HFFc6 (cell line): ENCODE data around the gene COL2A1. TPM values are rescaled to one million over a fixed set of nuclear protein-coding genes. Genes with fewer than 3 reads are reported as not detected.

Source experiments
- DNase-seq: peaks from one replicate; pipeline ENCODE4 v3.0.0-alpha.2; 2018
- H3K27ac Mint-ChIP-seq: 2 replicates; pipeline ENCODE4 v1.8.0; 2020; ENCODE audit warnings: mild to moderate bottlenecking, mixed read lengths
- H3K27me3 Mint-ChIP-seq: 2 replicates; pipeline ENCODE4 v1.8.0; 2021; ENCODE audit warnings: mild to moderate bottlenecking, moderate library complexity, mixed read lengths; ENCODE audit not compliant: insufficient read depth
- H3K36me3 Mint-ChIP-seq: 2 replicates; pipeline ENCODE4 v1.8.0; 2021; ENCODE audit warnings: low read depth, mixed read lengths
- H3K4me1 Mint-ChIP-seq: 2 replicates; pipeline ENCODE4 v1.8.0; 2020; ENCODE audit warnings: low read depth, mixed read lengths
- H3K4me3 Mint-ChIP-seq: 2 replicates; pipeline ENCODE4 v1.8.0; 2020; ENCODE audit warnings: mild to moderate bottlenecking, moderate library complexity, mixed read lengths
- H3K9me3 Mint-ChIP-seq: 2 replicates; pipeline ENCODE4 v1.8.0; 2020; ENCODE audit warnings: mild to moderate bottlenecking, mixed read lengths
- CTCF ChIP-seq: fragments of 200-600 bp; sonication (generic); IDR thresholded peaks from 2 replicates; pipeline ENCODE4 v1.5.0; 2021; ENCODE audit warnings: antibody characterized with exemption, mild to moderate bottlenecking
- total RNA-seq, 6 experiments: library from RNA; stranded (reverse); fragmentation: NEBNext Ultra II Directional; extraction: Animal tissue kit (Norgen Biotek cat#: 25700); gene quantifications; 2 replicates in 1 of 6; 3 replicates in 5 of 6; pipeline ENCODE4 v1.2.3, GENCODE V29; 2021

Gene COL2A1
- total RNA-seq, 6 experiments from 2014 or later, result not detected

DNA sequence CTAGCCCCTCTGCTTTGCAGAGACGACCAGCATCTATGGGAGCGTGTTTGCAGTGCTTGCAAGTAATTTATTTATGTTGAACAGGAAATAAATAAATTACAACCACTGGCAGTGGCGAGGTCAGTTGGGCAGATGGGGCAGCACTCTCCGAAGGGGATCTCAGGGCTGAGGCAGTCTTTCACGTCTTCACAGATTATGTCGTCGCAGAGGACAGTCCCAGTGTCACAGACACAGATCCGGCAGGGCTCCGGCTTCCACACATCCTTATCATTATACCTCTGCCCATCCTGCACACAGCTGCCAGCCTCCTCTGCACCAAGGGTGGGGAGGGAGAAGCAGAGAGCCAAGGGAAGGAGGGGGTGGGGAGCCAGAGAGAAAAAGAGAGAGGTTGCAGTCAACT is 4.5 kb downstream of the COL2A1 start:
- H3K4me1 Mint-ChIP-seq, result peaks cover 28% of the 10 kb centered on the region
- H3K36me3 Mint-ChIP-seq, result no peaks in the 10 kb centered on the region
- peaks cover 48% of the 10 kb centered on the region for H3K27me3 Mint-ChIP-seq
- no peak for TF ChIP-seq CTCF
- no peak overlapping the region for H3K27ac Mint-ChIP-seq
- H3K9me3 Mint-ChIP-seq, result no peaks in the 10 kb centered on the region
- no peak for DNase-seq
- H3K4me3 Mint-ChIP-seq, result no peak overlapping the region

DNA sequence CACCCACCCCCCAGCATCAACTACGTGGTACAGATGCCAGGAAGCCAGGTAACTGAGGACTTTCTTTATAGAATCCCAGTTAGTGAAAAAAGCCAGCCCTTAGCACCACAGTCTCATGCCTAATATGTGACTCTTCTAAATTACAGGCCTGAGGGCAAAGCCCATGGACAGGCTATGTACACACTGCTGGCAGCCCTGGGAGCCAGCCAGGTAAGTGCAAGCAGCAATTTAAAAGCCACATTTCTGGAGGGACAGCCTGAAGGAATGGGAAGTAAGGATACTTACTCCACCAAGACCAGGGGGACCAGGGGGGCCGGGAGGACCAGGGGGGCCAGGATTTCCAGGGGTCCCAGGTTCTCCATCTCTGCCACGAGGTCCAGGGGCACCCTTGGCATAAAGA is 7.0 kb downstream of the COL2A1 start:
- H3K27ac Mint-ChIP-seq, result no peak overlapping the region
- peaks cover 25% of the 10 kb centered on the region for H3K4me1 Mint-ChIP-seq
- TF ChIP-seq CTCF, result no peak
- H3K9me3 Mint-ChIP-seq, result no peaks in the 10 kb centered on the region
- no peaks in the 10 kb centered on the region for H3K36me3 Mint-ChIP-seq
- no peak overlapping the region for H3K4me3 Mint-ChIP-seq
- DNase-seq, result no peak
- peaks cover 44% of the 10 kb centered on the region for H3K27me3 Mint-ChIP-seq

- peak; percentile 82 for DNase-seq
- peaks cover 13% of the 10 kb centered on the region for H3K4me1 Mint-ChIP-seq
- no peak overlapping the region for H3K4me3 Mint-ChIP-seq
- H3K27ac Mint-ChIP-seq, result no peak overlapping the region; the same call in 1 of the 2 replicates
- no peak for TF ChIP-seq CTCF
- no peaks in the 10 kb centered on the region for H3K36me3 Mint-ChIP-seq
- peaks cover 42% of the 10 kb centered on the region for H3K27me3 Mint-ChIP-seq
- no peaks in the 10 kb centered on the region for H3K9me3 Mint-ChIP-seq
Observed at GRCh38 chr12:47995981-47996401, 8.3 kb downstream of the COL2A1 start.

- H3K9me3 Mint-ChIP-seq, result no peaks in the 10 kb centered on the region
Observed at GRCh38 chr12:47993491-47993890, 10.8 kb downstream of the COL2A1 start.

DNA sequence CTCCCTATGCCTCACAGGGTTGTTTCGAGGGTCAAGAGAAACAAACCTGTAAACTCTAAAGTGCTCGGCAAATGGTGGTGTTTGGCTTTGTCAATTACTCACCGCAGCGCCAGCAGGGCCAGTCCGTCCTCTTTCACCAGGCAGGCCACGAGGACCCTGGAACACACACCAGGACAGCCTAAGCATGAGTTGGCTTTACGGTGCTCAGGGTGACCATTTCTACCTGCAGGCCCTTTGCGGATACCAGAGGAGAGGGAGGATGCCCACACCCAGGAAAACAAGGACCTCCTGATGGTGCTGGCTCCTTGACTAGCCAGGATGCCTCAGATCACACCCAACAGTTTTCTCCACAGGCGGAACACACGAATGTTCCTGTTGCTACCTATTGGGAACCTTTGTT is 11.5 kb downstream of the COL2A1 start:
- Mint-ChIP-seq H3K4me1 (peaks cover 21% of the 10 kb centered on the region; the same call in 1 of the 2 replicates), H3K36me3 (no peaks in the 10 kb centered on the region), H3K27me3 (peaks cover 37% of the 10 kb centered on the region), H3K27ac (no peak overlapping the region), H3K4me3 (no peak overlapping the region), H3K9me3 (no peaks in the 10 kb centered on the region)
- no peak for DNase-seq
- TF ChIP-seq CTCF, result no peak

More at GRCh38 chr12:47993491-47993890, 10.8 kb downstream of the COL2A1 start:
- H3K27ac Mint-ChIP-seq, result no peak overlapping the region
- TF ChIP-seq CTCF, result no peak
- no peaks in the 10 kb centered on the region for H3K36me3 Mint-ChIP-seq
- DNase-seq, result no peak
- H3K4me1 Mint-ChIP-seq, result peaks cover 14% of the 10 kb centered on the region; the same call in 1 of the 2 replicates
- H3K27me3 Mint-ChIP-seq, result peaks cover 32% of the 10 kb centered on the region
- H3K4me3 Mint-ChIP-seq, result no peak overlapping the region
